ENCODE results near the gene KMT5B. TPM values are rescaled to one million over a fixed set of nuclear protein-coding genes. Genes with fewer than 3 reads are reported as not detected.

The KMT5B gene
- total and polyA plus RNA-seq, 2 of the 13 experiments (the other 11 are each of a cell fraction or from before 2014, with no cell fraction given): 17.6 to 23.7 TPM

- no peak for TF ChIP-seq NFAT5 (CRISPR knock-in tag; IDR thresholded peaks at IDR 0.05)
- no peak for TF ChIP-seq STAT5B (CRISPR knock-in tag; IDR thresholded peaks at IDR 0.05)
- peak; percentile 91 for TF ChIP-seq THRA (CRISPR knock-in tag; IDR thresholded peaks at IDR 0.05; ENCODE audit: borderline replicate concordance)
- peak; percentile 31; the same call in 1 of the 2 replicates for TF ChIP-seq SSRP1 (CRISPR knock-in tag; IDR thresholded peaks at IDR 0.05)
- TF ChIP-seq ZSCAN21 (CRISPR knock-in tag; IDR thresholded peaks at IDR 0.05; ENCODE audit: borderline replicate concordance): peak; percentile 82; the same call in 1 of the 2 replicates
- 0 out of 2 replicates have a peak, but pooled peaks have one; percentile 38 for TF ChIP-seq ZNF782 (CRISPR knock-in tag; IDR thresholded peaks at IDR 0.05; ENCODE audit: borderline replicate concordance)
- TF ChIP-seq TBX2 (CRISPR knock-in tag; IDR thresholded peaks at IDR 0.05; ENCODE audit: borderline replicate concordance): peak; percentile 95
- peak; percentile 81; the same call in 1 of the 2 replicates for TF ChIP-seq SAFB2 (CRISPR knock-in tag; IDR thresholded peaks at IDR 0.05; ENCODE audit: borderline replicate concordance, low read depth)
- TF ChIP-seq HIC2 (CRISPR knock-in tag; IDR thresholded peaks at IDR 0.05; ENCODE audit: low read depth): peak; percentile 96
- no peak for TF ChIP-seq ZNF75D (CRISPR knock-in tag; IDR thresholded peaks at IDR 0.05; ENCODE audit: borderline replicate concordance)
- no peak for TF ChIP-seq TBP (CRISPR knock-in tag; IDR thresholded peaks at IDR 0.05)
- TF ChIP-seq TFDP1 (CRISPR knock-in tag; IDR thresholded peaks at IDR 0.05; ENCODE audit: borderline replicate concordance): peak; percentile 82; the same call in 1 of the 2 replicates
- no peak for TF ChIP-seq NFE2 (CRISPR knock-in tag; IDR thresholded peaks at IDR 0.05)
- no peak for TF ChIP-seq IRF1 (CRISPR knock-in tag; IDR thresholded peaks at IDR 0.05; ENCODE audit: low read depth)
- TF ChIP-seq CCDC6 (CRISPR knock-in tag; IDR thresholded peaks at IDR 0.05): peak; percentile 88
- no peak; the same call in 1 of the 2 replicates for TF ChIP-seq ZKSCAN1 (IDR thresholded peaks at IDR 0.05; ENCODE audit: low read length)
- TF ChIP-seq BHLHE40 (IDR thresholded peaks at IDR 0.05; ENCODE audit: low read length): peak; percentile 67
- 0 out of 2 replicates have a peak, but pooled peaks have one; percentile 54 for TF ChIP-seq GLI4 (CRISPR knock-in tag; IDR thresholded peaks at IDR 0.05; ENCODE audit: borderline replicate concordance)
These were observed 66.2 kb downstream of the KMT5B start (continued) for GRCh38 chr11:68146704-68147474.

Measured in HepG2 (cell line).